ENCODE data around the gene ANGPT4. TPM values are rescaled to one million over a fixed set of nuclear protein-coding genes. Genes with fewer than 3 reads are reported as not detected.
"Not testable (repeated sequence)": the region's sequence is repeated elsewhere in the genome, so short reads cannot be mapped to it uniquely, and the experiment has no call there.

The ANGPT4 gene
- total and polyA plus RNA-seq, 10 of the 15 experiments (the other 5 are each of a cell fraction or from before 2014, with no cell fraction given) = 0.01 to 0.16 TPM; not detected in 8

DNA sequence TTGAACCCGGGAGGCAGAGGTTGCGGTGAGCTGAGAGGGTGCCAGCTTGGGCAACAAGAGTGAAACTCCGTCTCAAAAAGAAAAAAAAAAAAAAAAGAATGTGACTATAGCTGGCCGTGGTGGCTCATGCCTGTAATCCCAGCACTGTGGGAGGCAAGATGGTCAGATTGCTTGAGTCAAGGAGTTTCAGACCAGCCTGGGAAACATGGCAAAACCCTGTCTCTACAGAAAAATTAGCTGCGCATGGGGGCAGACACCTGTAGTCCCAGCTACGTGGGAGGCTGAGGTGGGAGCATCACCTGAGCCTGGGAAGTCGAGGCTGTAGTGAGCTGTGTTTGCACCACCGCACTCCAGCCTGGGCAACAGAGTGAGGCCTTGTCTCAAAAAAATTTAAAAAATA is 88.2 kb downstream of the ANGPT4 start:
- H2AFZ ChIP-seq (ENCODE audit: control insufficient read depth, low read depth, low read length); RAD21 ChIA-PET (ENCODE audit: unreplicated experiment); H3K4me2 ChIP-seq (ENCODE audit: control insufficient read depth, insufficient read depth); FAIRE-seq; DNase-seq (ENCODE audit: low read depth, low spot score); H3K9ac ChIP-seq (ENCODE audit: control insufficient read depth, insufficient read depth, low read length); H3K27me3 ChIP-seq (replicated peaks in 1 of 2; ENCODE audit: control insufficient read depth in 2 of 2, insufficient read depth in 2 of 2, low read length in 1 of 2); H3K9me3 ChIP-seq (replicated peaks; ENCODE audit: control insufficient read depth, insufficient read depth, low read length); intact Hi-C loops (cut with micrococcal nuclease; ENCODE audit: unreplicated experiment); H3K36me3 ChIP-seq (ENCODE audit: control insufficient read depth in 2 of 2, insufficient read depth in 2 of 2, low read length in 1 of 2); H3K27ac ChIP-seq (ENCODE audit: control insufficient read depth, insufficient read depth); H3K4me1 ChIP-seq (ENCODE audit: control insufficient read depth, insufficient read depth, low read length); in situ Hi-C loops (cut with MboI); ATAC-seq; BruUV-seq (replicated peaks); H3K4me3 ChIP-seq; H4K20me1 ChIP-seq (ENCODE audit: control insufficient read depth, insufficient read depth); POLR2A ChIA-PET; H3K79me2 ChIP-seq (ENCODE audit: control insufficient read depth, insufficient read depth, low read length): not testable (repeated sequence)
- ChIA-PET CTCF (interaction anchor here (1.1 to 2.4 kb wide), 2 partner anchors 9 to 129 kb away, joined by 4 to 9 read pairs; no protein-coding TSS in a partner anchor), SMC1A (ENCODE audit: uncharacterized antibody, unreplicated experiment) (interaction anchor here (1.5 kb wide), 1 partner anchor 10 kb away, joined by 3 read pairs; no protein-coding TSS in a partner anchor)
- 53% methylated on average over 7 of the region's 8 CpGs for WGBS (ENCODE audit: insufficient coverage, insufficient replicate concordance, low lambda C conversion rate, missing lambda C conversion rate)

DNA sequence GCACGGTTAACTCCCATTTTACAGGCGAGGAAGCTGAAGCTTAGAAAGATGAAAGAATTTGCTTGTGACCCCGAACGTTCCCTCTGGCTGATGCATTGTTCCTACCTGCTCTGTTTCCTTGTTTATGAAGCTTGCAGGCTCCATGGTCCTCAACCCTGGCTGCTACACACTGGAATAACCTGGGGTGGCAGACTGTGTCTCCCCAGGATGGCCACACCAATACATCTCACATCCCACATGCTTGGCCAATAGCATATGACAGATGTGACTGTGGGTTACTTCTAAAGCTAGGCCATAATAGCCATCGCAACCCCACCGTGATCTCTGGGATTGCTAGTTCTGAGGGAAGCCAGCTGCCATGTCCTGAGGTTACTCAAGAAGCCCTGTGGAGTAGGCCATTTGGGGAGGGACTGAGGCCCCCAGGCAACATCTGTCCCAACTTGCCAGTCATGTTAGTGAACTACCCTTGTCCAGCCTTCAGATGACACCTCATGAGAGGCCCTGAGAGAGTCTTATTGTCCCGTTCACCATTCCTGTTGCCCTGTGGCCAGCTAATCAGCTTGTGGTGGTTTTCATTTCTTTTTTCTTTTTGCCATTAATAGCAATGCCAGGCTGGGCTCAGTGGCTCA is 89.3 kb downstream of the ANGPT4 start:
- Histone ChIP-seq H3K4me1 (ENCODE audit: control insufficient read depth, insufficient read depth, low read length) (no peaks in the 10 kb centered on the region; the same call in 1 of the 2 replicates), H3K36me3 (ENCODE audit: control insufficient read depth in 2 of 2, insufficient read depth in 2 of 2, low read length in 1 of 2) (no peaks in the 10 kb centered on the region), H3K4me2 (ENCODE audit: control insufficient read depth, insufficient read depth) (no peak overlapping the region), H3K27ac (ENCODE audit: control insufficient read depth, insufficient read depth) (no peak overlapping the region), H2AFZ (ENCODE audit: control insufficient read depth, low read depth, low read length) (no peak overlapping the region), H3K27me3 (replicated peaks in 1 of 2; ENCODE audit: control insufficient read depth in 2 of 2, insufficient read depth in 2 of 2, low read length in 1 of 2) (no peaks in the 10 kb centered on the region), H4K20me1 (ENCODE audit: control insufficient read depth, insufficient read depth) (no peaks in the 10 kb centered on the region), H3K4me3 (no peak overlapping the region), H3K79me2 (ENCODE audit: control insufficient read depth, insufficient read depth, low read length) (no peaks in the 10 kb centered on the region), H3K9me3 (replicated peaks; ENCODE audit: control insufficient read depth, insufficient read depth, low read length) (no peaks in the 10 kb centered on the region; the same call in 2 of the 3 replicates), H3K9ac (ENCODE audit: control insufficient read depth, insufficient read depth, low read length) (no peak overlapping the region)
- BruUV-seq (replicated peaks) = no TSS peak
- ChIA-PET SMC1A (ENCODE audit: uncharacterized antibody, unreplicated experiment) (no interaction called here), CTCF (interaction anchor here (0.6 to 2.4 kb wide), 4 partner anchors 8 to 1421 kb away, joined by 3 to 9 read pairs (median 4); no protein-coding TSS in a partner anchor), POLR2A (no interaction called here), RAD21 (ENCODE audit: unreplicated experiment) (no interaction called here)
- 59% methylated on average over 7 of the region's 7 CpGs for WGBS (ENCODE audit: insufficient coverage, insufficient replicate concordance, low lambda C conversion rate, missing lambda C conversion rate)
- in situ Hi-C loops (cut with MboI) = no loop called here
- intact Hi-C loops (cut with micrococcal nuclease; ENCODE audit: unreplicated experiment) = no loop called here
- FAIRE-seq = no peak
- DNase-seq (ENCODE audit: low read depth, low spot score) = no peak
- ATAC-seq = no peak
- TF ChIP-seq MEF2A (IDR thresholded peaks at IDR 0.05; ENCODE audit: insufficient read depth, low read depth, low read length) = no peak
- TF ChIP-seq YY1 (IDR thresholded peaks at IDR 0.05; ENCODE audit: low read depth, low read length) = no peak
- no peak for TF ChIP-seq SUZ12 (IDR thresholded peaks at IDR 0.05; ENCODE audit: unreplicated experiment)
- TF ChIP-seq BACH1 (IDR thresholded peaks at IDR 0.05; ENCODE audit: borderline replicate concordance) = no peak
- TF ChIP-seq, protein P1, sequence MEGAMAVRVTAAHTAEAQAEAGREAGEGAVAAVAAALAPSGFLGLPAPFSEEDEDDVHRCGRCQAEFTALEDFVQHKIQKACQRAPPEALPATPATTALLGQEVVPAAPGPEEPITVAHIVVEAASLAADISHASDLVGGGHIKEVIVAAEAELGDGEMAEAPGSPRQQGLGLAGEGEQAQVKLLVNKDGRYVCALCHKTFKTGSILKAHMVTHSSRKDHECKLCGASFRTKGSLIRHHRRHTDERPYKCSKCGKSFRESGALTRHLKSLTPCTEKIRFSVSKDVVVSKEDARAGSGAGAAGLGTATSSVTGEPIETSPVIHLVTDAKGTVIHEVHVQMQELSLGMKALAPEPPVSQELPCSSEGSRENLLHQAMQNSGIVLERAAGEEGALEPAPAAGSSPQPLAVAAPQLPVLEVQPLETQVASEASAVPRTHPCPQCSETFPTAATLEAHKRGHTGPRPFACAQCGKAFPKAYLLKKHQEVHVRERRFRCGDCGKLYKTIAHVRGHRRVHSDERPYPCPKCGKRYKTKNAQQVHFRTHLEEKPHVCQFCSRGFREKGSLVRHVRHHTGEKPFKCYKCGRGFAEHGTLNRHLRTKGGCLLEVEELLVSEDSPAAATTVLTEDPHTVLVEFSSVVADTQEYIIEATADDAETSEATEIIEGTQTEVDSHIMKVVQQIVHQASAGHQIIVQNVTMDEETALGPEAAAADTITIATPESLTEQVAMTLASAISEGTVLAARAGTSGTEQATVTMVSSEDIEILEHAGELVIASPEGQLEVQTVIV (IDR thresholded peaks at IDR 0.05; ENCODE audit: borderline replicate concordance, partially characterized antibody) = no peak
- TF ChIP-seq, protein P2, sequence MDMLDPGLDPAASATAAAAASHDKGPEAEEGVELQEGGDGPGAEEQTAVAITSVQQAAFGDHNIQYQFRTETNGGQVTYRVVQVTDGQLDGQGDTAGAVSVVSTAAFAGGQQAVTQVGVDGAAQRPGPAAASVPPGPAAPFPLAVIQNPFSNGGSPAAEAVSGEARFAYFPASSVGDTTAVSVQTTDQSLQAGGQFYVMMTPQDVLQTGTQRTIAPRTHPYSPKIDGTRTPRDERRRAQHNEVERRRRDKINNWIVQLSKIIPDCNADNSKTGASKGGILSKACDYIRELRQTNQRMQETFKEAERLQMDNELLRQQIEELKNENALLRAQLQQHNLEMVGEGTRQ (IDR thresholded peaks at IDR 0.05; ENCODE audit: borderline replicate concordance, low read depth, low read length) = no peak
- TF ChIP-seq ZNF384 (IDR thresholded peaks at IDR 0.05; ENCODE audit: borderline replicate concordance, low read depth, low read length) = no peak
- TF ChIP-seq GABPA (IDR thresholded peaks at IDR 0.05; ENCODE audit: low read depth) = no peak
- TF ChIP-seq SMAD5 (IDR thresholded peaks at IDR 0.05; ENCODE audit: low read depth) = no peak
- no peak for TF ChIP-seq PAX5 (IDR thresholded peaks at IDR 0.05; ENCODE audit: borderline replicate concordance, low read depth, low read length)
- TF ChIP-seq KDM1A (IDR thresholded peaks at IDR 0.05; ENCODE audit: borderline replicate concordance) = no peak
- no peak for TF ChIP-seq GATAD2B (conservative IDR thresholded peaks at IDR 0.05; ENCODE audit: low read depth)
- TF ChIP-seq RAD21 (IDR thresholded peaks at IDR 0.05; ENCODE audit: insufficient read depth, low read depth, low read length) = no peak
- no peak for TF ChIP-seq NR2F1 (conservative IDR thresholded peaks at IDR 0.05)
- TF ChIP-seq YBX1 (IDR thresholded peaks at IDR 0.05) = no peak
- no peak for TF ChIP-seq ZNF274 (IDR thresholded peaks at IDR 0.05; ENCODE audit: insufficient read depth, insufficient read length)
